Measurements from ENCODE around the gene ATG5.
"Not testable (repeated sequence)": the region's sequence is repeated elsewhere in the genome, so short reads cannot be mapped to it uniquely, and the experiment has no call there.

ATG5 gene

GRCh38 chr6:106264433-106264832 lies 61.1 kb downstream of the ATG5 start:
- H3K27ac ChIP-seq; DNase-seq (ENCODE audit: low read depth, low spot score): not testable (repeated sequence)

DNA sequence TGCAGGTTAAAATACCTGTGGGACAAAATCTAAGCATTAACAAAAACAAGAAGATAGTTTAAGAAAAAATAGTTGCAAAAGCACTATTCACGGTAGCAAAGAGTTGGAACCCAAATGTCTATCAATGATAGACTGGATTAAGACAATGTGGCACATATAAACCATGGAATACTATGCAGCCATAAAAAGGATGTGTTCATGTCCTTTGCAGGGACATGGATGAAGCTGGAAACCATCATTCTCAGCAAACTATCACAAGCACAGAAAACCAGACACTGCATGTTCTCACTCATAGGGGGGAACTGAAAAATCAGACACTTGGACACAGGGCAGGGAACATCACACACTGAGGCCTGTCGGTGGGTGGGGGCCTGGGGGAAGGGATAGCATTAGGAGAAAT lies 65.8 kb downstream of the ATG5 start:
- H3K27ac ChIP-seq; DNase-seq (ENCODE audit: low read depth, low spot score): not testable (repeated sequence)

GRCh38 chr6:106258726-106259125 lies 66.8 kb downstream of the ATG5 start:
- no peak for DNase-seq (ENCODE audit: low read depth, low spot score)
- H3K27ac ChIP-seq = peak overlapping the region; percentile 37

GRCh38 chr6:106257195-106257594 lies 68.4 kb downstream of the ATG5 start:
- no peak for DNase-seq (ENCODE audit: low read depth, low spot score)
- peak overlapping the region; percentile 37 for H3K27ac ChIP-seq

DNA sequence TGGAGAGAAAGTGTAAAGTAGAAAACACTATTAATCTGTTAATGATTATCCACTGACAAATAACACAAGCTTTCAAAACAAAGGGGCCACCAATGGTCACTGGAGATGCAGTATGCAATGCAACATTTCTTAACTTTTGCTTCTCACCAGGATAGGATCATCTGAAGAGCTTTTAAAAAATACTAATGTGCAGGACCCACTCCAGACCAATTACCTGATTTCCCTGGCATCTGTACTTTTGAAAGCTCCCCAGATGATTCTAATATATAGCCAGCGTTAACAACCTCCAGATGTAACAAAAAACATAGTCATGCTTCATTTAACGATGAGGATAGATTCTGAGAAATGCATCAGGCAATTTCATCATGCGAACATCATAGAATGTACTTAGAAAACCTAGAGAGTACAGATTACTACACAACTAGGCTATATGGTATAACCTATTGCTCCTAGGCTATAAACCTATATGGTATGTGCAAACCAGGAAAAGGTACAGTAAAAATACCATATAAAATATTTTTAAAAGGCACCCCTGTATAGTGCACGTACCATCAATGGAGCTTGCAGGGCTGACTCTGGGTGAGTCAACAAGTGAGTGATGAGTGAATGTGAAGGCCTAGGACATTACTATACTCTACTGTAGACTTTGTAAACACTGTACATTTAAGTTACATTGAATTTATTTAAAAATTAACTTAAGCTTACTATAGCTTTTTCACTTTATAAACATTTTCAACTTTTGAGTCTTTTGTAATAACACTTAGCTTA lies 69.2 kb downstream of the ATG5 start:
- peak overlapping the region; percentile 37 for H3K27ac ChIP-seq
- DNase-seq (ENCODE audit: low read depth, low spot score) = no peak

DNA sequence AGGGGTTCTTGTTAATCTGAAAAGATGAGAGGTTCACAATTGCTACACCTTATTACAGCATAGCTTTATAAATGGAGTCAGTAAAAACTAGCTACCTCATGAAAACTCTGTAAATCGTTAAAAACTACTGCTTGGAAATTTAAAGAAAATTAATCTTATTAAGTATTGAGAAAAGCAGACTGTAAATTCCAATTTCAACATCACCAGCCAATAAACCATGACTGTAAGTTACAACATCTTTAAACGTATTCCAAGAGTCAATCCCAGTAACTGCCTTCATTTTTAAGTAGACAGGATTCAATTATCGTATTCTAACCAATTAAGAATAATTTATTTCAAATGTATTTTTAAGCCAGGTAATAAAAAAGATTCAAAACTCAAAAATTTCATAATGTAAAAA lies 70.3 kb downstream of the ATG5 start:
- H3K27ac ChIP-seq = no peak overlapping the region
- no peak for DNase-seq (ENCODE audit: low read depth, low spot score)

- no peak overlapping the region for H3K27ac ChIP-seq
Measured at GRCh38 chr6:106254636-106255035, 70.9 kb downstream of the ATG5 start.

GRCh38 chr6:106253731-106254130 lies 71.8 kb downstream of the ATG5 start:
- peak overlapping the region; percentile 34 for H3K27ac ChIP-seq
- DNase-seq (ENCODE audit: low read depth, low spot score) = no peak

More at GRCh38 chr6:106254636-106255035, 70.9 kb downstream of the ATG5 start:
- DNase-seq (ENCODE audit: low read depth, low spot score) = no peak

DNA sequence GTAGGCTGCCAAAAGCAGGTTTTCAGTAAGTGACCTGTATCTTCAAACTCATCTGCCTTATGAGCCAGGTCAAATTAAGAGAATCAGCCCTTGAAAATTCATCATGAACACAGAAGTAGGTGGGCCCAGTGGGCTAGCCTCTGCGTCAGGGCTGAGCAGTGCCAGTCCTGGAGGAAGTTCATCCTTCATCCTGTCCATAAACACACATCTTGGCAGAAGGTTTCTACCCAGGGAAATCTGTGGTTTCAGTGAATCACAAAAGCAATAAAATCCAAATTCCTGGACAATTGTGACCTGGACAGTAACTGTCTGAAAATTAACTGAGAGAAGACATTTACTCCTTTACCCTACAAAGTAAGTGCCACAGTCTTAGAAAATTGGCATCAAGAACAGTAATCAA lies 72.4 kb downstream of the ATG5 start:
- DNase-seq (ENCODE audit: low read depth, low spot score) = peak; percentile 33
- peak overlapping the region; percentile 34 for H3K27ac ChIP-seq

GRCh38 chr6:106252687-106253086 lies 72.9 kb downstream of the ATG5 start:
- no peak for DNase-seq (ENCODE audit: low read depth, low spot score)
- H3K27ac ChIP-seq = peak overlapping the region; percentile 34

DNA sequence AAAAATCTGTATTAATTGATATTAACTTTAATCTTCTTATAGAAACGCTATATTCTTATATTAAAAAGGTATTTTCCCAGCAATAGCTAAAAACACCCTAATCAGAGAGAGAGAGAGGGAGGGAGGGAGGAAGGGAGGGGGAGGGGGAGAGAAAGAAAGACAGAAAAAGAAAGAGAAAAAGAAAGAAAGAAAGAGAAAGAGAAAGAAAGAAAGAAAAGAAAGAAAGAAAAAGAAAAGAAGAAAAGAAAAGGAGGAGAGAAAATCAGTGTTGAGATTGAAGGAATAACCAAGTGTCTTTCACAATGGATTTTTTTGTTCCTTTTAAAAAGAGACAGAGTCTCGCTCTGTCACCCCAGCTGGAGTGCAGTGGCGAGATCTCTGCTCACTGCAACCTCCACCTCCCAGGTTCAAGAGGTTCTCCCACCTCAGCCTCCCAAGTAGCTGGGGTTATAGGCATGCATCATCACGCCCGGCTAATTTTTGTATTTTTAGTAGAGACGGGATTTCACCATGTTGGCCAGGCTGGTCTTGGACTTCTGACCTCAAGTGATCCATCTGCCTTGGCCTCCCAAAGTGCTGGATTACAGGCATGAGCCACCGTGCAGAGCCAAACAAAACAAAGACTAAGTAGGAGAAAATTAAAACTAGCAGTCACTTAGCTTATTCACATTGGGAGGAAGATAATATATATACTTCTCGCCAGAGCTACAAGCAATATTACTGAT lies 73.9 kb downstream of the ATG5 start:
- not testable (repeated sequence) for H3K27ac ChIP-seq; DNase-seq (ENCODE audit: low read depth, low spot score)

- DNase-seq (ENCODE audit: low read depth, low spot score) = no peak
- H3K27ac ChIP-seq = no peak overlapping the region
Measured at GRCh38 chr6:106250953-106251352, 74.6 kb downstream of the ATG5 start.

- DNase-seq (ENCODE audit: low read depth, low spot score) = no peak
- no peak overlapping the region for H3K27ac ChIP-seq
Measured at GRCh38 chr6:106249658-106250057, 75.9 kb downstream of the ATG5 start.

GRCh38 chr6:106247733-106248132 lies 77.8 kb downstream of the ATG5 start:
- H3K27ac ChIP-seq = no peak overlapping the region
- DNase-seq (ENCODE audit: low read depth, low spot score) = no peak

DNA sequence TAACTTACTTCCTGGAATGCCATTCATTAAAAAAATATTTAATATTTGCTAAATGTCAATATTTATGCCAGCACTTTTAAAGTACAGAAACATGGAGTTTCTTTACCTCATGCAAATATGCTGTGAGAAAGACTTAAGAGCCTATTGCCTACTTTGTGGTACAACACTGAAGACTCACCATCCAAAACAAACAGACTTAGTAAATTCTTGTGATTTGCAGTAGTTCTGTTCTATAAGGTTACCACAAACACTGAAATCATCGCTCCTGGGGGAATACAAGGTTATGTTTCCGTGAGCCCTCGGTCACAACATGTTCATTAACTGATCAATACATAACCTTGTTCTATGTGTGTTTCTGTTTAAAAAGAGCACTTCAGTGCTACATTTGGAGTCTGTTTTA lies 78.3 kb downstream of the ATG5 start:
- DNase-seq (ENCODE audit: low read depth, low spot score) = no peak
- no peak overlapping the region for H3K27ac ChIP-seq

DNA sequence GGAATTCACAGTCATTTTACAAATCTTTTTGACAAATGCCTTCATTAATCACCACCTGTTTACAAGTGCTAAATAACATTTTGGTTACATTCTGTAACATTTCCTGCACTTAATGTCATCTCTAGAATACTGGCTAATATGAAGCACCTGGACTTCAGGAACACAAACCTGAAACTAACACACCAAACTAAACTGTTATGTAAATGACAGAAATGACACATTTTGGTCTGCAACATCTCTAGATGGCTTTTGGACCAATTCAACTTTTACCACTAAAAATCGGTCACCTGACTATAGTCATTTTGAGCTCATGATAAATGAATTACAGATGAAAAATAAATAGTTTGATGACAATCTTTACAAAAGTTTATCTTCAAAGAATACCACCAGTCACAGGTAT lies 80.6 kb downstream of the ATG5 start:
- DNase-seq (ENCODE audit: low read depth, low spot score) = no peak
- H3K27ac ChIP-seq = no peak overlapping the region

DNA sequence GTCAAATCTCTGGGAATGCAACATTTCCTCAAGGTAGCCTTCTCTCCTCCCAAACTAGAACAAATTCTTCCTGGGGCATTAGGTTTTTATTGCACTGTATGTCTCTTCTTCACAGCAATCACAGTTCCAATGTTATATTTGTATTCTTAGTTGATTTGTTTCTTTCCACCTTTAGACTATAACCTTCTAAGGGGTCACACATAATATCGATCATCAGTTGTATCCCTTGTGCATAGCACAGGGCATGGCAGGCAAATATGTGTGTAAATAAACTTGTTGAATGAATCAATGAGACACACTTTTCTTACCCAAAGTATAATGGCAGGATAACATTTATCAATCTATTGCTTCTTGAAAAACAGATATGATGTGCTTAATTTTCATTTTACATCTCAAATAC lies 81.0 kb downstream of the ATG5 start:
- no peak for DNase-seq (ENCODE audit: low read depth, low spot score)
- no peak overlapping the region for H3K27ac ChIP-seq

GRCh38 chr6:106243261-106243660 lies 82.3 kb downstream of the ATG5 start:
- no peak for DNase-seq (ENCODE audit: low read depth, low spot score)
- H3K27ac ChIP-seq = no peak overlapping the region

DNA sequence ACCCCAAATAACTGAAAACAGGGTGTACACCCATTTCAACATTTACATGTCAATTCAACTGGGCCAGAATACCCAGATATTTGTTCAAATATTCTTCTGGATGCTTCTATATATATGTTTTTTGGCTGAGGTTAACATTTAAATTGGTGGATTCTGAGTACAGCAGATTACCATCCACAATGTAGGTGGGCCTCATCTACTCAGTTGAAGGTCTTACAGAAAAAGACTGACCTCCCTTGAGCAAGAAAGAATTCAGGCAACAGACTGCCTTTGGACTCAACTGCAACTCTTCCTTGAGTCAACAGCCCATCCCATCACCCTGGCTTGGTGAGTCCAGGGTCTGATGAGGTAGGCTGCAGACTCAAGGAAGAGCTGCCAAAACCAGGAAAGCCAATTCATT lies 84.1 kb downstream of the ATG5 start:
- no peak for DNase-seq (ENCODE audit: low read depth, low spot score)
- no peak overlapping the region for H3K27ac ChIP-seq

GRCh38 chr6:106237286-106237685 lies 88.3 kb downstream of the ATG5 start:
- no peak for DNase-seq (ENCODE audit: low read depth, low spot score)
- H3K27ac ChIP-seq = no peak overlapping the region

DNA sequence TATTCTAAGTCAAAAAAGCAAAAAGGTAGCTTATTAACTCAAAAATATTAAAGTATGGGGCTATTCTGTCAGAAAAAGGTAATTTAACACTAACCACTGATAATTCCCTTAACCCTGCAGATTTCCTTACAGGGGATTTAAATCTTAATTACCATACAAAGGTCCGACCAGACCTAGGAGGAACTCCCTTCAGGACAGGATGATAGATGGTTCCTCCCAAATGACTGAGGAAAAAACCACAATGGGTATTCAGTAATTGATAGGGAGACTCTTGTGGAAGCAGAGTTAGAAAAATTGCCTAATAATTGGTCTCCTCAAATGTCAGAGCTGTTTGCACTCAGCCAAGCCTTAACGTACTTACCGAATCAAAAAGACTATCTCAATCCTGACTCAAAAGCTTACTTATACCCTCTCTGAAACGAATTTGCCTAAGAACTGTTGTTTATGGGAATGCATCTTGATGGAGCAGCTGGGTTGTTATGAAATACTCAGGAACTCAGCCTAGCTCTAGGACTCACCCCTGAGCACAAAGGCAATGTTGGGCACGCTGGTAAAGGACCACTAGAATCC lies 95.6 kb downstream of the ATG5 start:
- DNase-seq (ENCODE audit: low read depth, low spot score); H3K27ac ChIP-seq: not testable (repeated sequence)

Measured in epithelial cell of prostate (primary cell).